ENCODE results near the gene CD47.

Gene CD47

DNA sequence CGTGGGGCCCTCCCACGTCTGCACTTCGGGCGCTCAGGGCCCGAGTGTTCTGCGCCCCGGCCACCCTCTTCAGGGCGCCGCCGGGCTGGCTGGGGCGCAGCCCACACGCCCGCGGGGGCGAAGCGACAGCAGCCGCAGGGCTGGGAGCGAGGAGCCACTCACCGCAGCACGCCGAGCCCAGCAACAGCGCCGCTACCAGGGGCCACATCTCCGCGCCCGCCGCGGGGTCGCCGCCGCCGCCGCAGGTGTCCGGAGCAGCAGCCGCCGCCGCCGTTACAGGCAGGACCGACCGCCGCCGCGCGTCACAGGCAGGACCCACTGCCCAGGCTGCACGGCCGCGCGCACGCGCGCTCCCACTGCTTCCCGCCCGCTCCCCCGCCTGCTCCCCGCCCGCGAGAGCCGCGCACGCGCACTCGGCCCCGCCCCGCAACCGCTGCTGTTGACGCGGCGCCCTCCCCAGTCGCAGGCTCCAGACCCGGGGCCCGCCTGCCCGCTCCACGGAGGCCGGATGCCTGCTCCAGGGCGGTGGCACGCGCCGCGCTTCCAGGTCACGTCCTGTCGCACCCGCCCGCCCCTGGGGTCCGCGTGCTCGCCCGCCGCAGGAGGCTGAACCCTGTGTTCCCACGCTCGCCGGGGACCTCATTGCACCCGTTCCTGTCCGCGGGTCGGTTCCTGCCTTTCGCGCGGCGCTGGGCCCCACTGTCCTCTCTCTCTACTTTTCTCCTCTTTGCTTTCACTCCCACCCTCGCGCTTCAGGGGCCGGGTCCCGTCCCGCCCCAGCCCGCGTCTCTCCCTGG lies at the start of gene CD47:
Gene CD47, minus strand, starts transcription at position 331 of the 797 bp plus-strand sequence. Its CDS starts 123 bp downstream, at position 208.
- DNase-seq (ENCODE audit: low read depth) = peak; percentile 93

DNA sequence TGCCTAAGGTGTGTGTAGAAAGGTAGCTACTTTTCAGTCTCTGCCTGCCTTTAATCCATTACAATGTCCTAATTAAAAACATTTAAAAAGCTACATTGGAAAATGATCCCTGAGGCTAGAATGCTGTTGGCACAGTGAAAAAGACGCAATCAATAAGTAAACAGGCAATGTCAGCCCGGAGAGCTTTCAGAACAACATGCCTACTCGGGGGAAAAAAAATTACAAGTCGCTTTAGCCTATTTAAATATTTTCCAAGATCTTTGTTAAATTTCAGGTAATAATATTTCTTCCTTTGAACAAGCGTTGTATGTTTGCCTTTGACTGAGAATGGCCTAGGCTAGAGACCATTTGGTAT lies 46.6 kb upstream of the CD47 start:
- no peak for DNase-seq (ENCODE audit: low read depth)

DNA sequence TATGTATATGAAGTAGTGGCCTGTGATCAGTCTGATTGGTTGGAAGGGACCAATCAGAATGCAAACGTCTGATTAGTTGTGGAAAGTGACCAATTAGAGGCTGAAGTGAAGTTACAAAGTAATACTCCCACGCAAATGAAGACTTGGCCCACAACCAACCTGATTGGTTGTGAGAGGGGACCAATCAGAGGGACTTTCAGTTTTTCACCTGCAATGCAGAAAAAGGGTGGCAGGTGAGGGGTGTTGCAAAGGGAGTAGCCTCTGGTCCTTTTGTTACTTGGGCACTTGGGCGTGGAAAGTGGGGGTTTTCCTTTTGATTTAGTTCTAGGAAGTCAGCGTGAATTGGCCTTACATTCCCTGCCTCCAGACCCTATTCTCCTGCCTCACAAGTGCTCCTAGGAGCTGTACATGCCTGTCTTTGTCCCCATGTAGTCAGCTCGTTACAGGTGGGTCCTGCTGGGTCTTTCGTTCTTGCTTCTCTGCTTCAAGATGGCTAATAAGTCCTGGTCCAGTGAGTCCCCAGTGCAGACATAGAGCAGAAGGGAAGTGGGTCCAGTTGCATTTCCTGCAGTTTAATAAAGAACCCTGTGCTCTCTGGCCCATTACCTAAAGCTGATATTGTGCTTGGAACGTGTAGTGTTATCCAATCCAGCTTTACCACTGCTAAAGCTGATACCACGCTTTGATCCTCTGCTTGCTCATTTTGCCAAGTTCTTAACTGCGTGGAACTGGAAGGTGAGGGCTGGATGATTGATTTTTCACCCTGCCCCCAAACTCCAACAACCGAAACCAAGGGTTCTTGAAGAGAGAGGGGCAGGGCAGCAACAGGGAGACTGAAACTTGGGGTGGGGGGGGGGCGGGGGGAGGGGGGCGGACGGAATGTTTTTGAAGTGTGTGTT lies 46.0 kb upstream of the CD47 start:
- DNase-seq (ENCODE audit: low read depth) = no peak

DNA sequence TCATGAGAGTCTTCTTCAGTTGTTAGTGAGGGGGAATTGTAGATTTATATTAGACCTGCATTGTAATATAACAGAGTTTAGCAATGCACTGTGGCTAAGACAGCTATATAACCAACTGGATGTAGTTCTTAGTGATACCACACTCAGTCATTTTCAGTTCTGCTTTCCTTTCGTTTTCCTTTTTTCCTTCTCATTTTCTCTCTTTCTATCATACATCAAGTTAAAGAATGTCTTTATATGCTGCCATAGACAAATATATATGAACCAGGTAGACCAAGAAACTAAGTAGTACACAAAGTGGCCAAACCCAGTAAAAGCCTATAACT lies 43.7 kb upstream of the CD47 start:
- DNase-seq (ENCODE audit: low read depth) = no peak

DNA sequence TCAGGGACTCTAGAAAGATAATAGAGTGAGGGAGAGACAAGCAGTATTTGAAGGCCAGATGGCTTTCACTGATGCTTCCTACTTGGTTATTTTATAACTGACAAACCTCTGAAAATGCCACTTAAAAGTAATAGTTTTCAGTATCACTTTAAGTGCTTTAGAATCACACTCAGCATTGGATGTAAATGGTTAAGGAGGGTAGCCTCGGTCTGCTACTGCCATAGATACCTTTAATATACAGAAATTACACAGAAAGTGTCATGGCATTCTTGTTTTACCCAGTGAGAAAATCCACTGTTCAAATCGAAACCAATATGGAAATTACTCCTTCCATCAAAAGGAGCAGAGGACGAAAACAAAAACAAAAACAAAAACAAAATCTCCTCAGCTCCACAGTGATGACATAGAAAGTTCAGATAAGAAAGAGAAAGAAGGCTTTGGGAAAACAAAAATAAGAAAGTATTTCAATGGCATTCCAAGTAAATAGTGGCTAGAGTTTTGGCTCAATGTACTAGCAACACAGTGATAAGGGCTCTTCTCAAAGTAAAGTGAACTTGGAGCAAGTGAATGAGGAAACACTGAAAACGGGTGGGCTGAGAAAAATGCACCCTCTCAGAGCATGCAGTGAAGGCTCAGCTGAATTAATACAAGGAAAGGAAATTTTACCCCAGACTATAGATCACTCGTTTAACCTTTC lies 43.2 kb upstream of the CD47 start:
- no peak for DNase-seq (ENCODE audit: low read depth)

DNA sequence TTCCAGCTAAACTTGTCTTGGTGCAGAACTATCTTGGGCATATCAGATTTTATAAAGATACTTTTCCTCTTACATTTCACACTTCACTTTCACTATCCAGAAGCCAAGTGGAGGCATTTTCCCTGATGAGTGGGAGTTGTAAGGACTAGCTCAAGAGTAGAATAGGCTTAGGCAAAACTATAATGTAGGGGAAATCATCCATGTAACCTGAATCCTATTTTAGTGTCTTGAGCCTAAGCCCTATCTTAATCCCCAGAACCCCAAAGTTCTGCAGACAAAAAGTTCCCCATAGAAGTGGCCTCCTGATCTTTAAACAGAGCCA lies 42.2 kb upstream of the CD47 start:
- no peak for DNase-seq (ENCODE audit: low read depth)

DNA sequence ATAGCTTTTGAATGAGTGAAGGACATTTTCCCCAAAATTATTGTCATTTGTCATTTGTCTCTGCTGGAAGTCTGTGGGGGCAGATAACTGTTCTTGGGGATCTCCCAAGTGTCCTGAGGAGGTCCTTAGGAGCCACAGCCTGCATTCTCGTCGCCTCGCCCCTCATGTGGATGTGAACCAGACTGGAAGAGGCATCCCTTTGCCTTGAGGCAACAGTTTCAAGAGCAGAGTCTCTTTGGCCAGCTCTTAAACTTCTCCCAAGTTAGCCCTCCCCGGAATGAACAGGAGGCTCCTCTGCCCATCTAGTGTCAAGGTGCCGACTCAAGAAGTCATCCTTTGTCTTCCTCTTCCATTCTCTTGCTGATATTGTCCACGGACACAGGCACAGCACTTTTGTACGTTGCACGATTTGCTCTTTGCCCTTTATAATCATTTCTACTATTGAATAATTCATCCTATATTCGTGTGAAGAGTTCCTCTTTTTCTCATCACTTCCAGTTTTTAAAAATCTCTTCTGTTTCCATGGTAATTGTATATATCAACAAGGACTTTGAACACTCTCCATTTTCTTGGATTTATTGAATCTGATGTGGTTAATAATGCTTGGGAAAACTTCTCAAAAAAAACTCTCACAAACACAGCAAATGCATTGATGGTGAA lies 40.8 kb upstream of the CD47 start:
- DNase-seq (ENCODE audit: low read depth) = no peak

DNA sequence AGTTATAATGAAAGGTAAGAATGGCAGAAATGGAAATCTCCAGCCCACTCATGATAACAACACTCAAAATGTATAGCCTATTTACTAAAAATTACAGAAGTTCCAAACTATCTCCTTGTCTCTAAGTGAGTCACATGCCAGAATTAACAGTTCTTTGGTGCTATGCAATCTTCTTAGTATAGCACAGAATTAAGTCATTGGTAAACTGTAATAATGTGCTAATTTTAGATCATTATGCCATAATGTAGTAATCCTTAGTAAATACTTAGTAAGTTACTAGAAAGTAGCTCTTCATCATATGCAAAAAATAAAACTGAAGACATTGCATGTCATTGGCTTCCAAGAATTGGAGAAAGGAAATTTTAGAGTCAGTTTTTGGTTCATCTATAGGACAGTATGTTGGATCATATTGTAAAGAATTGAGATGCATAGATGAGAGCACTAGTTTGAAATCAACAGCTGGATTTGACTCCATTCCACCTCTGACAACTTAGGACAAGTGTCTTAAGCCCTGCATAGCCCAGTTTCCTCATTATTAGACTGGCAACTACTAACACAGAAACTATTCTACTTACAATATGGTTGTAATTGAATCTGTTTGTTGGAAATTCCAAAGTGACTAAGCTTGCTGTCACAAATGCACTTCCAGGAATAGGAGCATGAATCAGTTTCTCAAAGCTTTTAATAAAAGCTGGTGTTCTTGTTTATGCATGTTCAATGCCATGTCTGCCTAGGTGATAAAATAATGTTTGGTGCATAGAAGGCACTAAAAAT lies 40.1 kb upstream of the CD47 start:
- no peak for DNase-seq (ENCODE audit: low read depth)

DNA sequence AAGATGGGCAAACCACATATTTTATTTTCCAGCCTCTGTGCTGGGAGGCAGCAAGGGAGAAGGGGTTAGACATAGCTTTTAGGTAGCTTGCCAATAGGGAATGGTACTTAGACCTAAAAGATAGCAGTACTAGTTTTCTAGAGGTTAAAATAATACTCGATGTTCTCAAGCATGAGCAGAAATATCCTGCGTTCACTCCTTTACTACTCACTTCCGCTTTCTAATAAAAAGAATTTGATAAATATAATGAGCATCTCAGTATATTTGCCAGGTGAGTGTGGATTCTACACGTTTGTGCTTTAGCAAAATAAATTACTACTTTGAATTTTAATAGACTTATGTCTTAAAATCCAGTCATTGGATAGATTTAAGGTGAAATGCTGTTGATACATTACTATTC lies 39.4 kb upstream of the CD47 start:
- DNase-seq (ENCODE audit: low read depth) = no peak

DNA sequence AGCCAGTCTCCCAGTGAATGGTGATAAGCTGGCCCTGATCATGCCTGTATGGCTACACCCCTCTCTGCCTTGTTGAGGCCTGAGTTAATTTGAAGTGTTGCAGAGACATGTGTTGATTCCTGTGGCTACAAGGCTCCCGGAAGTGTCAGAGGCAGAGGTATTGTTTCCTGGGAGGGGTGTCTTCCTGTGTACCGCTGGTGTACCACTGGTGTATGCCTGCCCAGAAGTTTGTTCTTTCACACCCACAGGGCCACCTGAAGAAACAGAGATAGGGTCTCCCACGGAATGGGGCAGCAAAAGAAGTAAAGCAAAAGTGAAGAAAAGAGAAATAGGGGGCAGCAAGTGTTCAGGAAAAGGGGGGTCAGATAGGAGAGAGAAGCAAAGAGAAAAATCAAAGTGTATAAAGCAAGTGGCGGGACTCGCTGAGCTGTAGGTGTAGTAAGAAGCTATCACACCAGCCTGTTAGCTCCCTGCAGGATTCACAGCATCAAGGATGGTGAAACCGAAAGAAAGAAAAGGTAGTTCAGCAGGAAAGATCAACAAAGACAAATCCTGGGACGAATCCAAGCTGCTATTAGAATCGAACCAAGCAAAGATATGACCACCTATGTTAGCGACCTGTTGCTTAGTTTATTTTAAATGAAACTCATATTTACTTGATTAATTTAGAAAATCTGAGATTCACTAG lies 36.6 kb upstream of the CD47 start:
- peak; percentile 37 for DNase-seq (ENCODE audit: low read depth)

DNA sequence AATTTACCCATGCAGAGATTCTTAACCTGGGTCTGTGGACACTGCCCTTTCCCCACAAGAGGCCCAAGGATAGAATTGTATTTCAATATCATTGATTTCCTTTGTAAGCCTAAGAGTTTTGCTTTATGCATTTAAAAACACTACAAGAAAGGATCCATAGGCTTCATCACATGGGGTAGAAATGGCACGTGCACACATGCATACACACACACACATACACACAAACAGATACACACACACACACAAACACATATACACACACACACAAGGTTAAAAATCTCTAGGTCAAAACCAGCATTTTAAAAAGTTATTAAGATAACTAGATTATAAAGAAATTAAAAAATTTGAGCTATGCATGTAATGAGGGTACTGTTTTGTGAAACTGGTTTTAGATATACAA lies 35.5 kb upstream of the CD47 start:
- DNase-seq (ENCODE audit: low read depth) = no peak

DNA sequence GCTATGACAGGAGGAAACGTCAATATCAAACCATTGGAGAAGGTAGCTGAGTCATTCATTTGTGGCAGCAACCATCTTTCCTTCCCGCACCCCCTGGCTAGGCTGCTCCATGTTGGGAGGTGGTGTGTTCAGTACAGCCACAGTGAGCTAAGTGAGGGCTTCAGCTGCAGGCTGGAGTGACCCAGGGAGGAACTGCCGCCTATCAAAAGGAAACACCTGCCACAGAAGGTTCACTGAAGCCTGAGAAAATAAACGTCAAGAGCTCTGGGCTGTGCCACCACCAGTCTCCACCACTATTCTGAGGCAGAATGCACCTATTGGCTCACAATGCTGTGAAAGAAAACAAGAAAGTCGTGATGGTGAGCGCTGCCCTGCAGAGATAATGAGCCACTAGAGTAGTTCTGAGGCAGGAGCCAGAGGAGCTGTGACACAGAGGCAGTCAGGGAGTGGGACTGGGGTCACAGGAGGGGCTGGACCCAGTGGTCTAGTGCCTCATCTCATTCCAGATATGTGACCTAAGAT lies 34.8 kb upstream of the CD47 start:
- DNase-seq (ENCODE audit: low read depth) = peak; percentile 59

DNA sequence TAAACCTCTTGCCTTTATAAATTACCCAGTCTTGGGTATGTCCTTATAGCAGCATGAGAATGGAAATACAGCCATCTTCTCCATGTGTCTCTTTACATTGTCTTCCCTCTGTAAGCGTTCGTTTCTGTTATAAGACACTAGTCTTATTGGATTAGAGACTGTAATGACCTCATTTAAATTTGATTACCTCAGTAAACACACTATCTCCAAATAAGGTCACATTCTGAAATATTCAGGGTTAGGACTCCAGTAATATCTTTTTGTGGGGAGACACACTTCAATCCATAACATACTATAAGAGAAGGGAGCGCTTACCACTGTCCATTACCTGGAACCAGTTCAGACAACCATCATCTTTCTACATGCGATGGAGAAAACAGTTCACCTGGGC lies 34.3 kb upstream of the CD47 start:
- DNase-seq (ENCODE audit: low read depth) = no peak

DNA sequence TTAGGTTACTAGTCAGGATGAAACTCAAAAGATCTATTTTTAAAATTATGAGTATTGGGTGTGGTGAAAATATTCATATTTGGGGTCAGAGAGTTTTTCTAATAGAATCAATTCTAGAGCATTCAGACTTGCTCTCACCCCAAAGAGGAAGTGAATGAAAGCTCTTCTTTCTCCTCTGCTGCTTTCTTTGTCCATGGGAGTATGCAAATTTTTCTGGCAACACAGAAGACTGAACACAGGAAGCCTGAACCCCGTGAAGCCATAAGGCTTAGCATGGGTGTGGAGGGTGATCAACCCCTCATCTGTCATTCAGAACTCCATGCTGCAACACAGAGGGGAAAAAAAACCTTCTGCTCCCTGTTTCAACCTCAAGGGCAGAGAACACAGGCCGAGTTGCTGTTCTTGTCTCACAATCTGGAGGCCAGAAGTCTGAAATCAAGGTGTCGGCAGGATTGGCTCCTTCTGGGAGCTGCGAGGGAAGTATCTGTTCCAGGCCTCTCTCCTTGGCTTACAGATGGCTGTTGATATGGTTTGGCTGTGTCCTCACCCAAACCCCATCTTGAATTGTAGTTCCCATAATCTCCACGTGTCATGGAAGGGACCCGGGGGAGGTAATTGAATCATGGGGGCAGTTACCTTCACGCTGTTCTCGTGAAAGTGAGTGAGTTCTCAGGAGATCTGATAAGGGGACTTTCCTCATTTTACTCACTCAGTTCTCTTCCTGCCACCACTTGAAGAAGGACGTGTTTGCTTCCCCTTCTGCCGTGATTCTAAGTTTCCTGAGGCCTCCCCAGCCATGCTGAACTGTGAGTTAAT lies 33.7 kb upstream of the CD47 start:
- DNase-seq (ENCODE audit: low read depth) = peak; percentile 53

DNA sequence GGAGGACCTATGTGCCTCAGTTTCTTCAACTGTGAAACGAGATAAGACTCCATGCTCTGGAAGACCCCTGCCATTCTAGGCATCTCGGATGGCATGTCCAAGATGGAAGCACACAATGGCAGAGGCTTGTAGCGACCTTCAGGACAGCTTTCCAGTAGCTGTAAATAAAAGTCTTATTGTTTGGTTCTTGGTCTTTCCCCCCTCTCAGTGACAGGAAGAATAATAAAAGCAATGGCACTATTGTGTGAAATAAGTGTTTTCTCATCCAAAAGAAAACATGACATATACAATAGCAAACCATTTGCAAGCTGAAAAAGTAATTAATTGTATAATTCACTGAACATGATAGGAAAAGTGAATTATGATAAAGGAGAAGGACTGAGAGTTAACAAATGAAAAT lies 32.5 kb upstream of the CD47 start:
- DNase-seq (ENCODE audit: low read depth) = no peak

DNA sequence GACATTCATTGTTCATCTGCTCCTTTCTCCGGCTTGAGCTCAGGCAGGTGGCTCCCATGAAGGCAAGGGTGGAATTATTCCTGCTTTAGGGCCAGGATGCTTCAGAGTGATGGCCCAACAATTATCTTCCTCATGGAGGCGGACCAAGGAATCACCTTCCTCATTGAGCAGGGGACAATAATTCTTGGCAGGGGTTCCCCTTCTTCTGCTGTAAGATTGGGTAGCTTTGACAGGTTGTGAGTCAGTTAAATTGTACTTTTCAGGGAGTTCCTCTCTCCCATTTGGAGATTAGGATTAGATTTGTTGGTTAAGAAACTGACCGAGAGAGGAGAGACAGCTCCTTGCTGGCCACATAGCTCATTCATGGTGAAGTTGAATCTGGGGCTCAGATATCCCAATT lies 31.4 kb upstream of the CD47 start:
- DNase-seq (ENCODE audit: low read depth) = no peak

DNA sequence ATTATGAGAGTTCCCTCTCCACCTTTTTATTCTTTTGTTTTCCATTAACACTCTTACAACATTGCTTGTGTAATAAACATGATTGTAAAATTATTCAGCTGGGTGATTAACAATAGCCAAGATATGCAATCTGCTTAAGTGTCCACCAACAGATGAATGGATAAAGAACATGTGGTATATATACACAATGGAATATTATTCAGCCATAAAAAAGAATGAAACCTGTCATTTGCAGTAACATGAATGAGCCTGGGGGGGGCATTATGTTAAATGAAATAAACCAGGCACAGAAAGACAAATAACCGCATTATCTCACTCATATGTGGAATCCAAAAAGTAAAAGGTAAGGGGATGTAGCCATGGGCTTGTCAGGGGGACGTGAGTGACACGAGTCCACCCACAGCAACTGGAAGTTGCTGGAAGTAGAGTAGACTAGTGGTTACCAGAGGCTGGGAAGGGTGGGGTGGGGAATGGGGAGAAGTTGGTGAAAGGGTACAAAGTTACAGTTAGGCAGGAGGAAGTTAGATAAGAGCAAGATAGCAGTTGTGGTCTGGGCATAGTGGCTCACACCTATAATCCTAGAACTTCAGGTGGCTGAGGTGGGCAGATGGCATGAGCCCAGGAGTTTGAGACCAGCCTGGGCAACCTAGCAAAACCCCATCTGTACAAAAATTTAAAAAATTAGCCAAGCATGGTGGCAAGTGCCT lies 28.7 kb upstream of the CD47 start:
- no peak for DNase-seq (ENCODE audit: low read depth)

DNA sequence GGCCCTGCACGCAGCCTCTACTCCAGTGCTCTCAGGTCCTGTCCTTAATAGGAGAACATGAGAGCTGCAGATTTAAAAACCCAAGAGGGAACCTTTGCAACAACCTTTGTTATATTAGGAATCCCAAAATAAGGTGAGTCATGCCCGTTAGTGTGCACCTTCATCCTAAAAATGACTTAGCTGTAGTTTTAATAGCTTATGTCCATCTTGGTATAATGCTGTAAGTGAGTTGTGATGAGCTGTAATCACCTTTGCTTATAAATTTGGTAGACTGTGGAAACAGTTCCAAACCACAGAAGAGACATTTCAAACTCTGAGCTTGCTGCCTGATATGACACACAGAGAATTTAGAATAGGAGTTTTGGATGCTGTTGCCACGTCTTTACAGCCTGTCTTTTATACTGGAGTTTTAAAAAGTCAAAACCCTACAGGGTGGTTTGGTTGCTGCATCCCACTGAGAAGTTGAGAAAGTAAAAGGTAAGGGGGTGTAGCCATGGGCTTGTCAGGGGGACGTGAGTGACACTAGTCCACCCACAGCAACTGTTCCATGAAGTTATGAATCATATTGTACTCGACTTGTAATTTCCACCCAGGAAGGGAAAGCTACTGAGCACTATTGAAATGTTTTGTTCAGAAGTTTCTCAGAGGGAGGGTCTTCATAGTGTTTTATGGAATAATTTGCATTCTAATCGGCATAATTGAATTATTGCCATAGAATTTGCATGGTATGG lies 27.4 kb upstream of the CD47 start:
- DNase-seq (ENCODE audit: low read depth) = no peak

Data from T-helper 22 cell (primary cell).